Activated CD4-positive, alpha-beta T cell treated with anti-CD3 and anti-CD28 coated beads, Interleukin-2, Interleukin-4, amounts not matched to agents 100 ng/mL and 50 ng/mL, durations not matched to agents 16 hours and 8 hours (primary cell): ENCODE results near the gene POU1F1.
"Not testable (repeated sequence)": the region's sequence is repeated elsewhere in the genome, so short reads cannot be mapped to it uniquely, and the experiment has no call there.

Experiments used
- DNase-seq: peaks from one replicate; pipeline ENCODE4 v3.0.0-alpha.2; 2020; ENCODE audit warnings: low spot score

The POU1F1 gene

DNA sequence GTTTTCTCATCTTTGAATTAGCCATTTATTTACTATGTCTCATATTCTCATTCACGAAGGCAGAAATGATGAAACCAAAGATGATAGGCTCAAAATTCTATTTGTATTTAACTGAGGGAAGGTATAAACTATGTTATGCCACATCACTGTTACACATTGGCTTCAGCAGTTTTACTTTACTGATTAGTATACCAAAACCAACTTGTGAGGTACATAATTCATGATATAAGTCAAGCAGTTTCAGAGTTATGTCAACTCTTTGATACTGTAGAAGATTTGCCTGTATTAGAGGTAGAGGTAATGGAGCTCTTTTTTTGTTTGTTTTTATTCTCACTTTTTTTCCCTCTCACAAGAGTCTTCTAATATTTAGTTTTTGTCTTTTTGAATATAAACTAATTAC is 26.4 kb downstream of the POU1F1 start:
- DNase-seq, result no peak

GRCh38 chr3:87248831-87249230 is 27.6 kb downstream of the POU1F1 start:
- DNase-seq, result no peak

DNA sequence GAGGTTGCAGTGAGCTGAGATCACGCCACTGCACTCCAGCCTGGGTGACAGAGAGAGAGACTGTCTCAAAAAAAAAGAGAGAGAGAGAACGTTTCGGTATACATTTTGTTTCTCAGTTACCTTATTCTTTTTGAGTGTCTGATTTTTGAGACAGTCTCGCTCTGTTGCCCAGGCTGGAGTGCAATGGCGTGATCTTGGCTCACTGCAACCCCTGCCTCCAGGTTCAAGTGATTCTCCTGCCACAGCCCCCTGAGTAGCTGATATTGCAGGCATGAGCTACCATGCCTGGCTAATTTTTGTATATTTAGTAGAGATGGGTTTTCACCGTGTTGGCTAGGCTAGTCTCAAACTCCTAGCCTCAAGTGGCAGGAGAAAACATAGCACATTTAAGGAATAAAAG is 28.2 kb downstream of the POU1F1 start:
- not testable (repeated sequence) for DNase-seq

- DNase-seq, result no peak
Observed at GRCh38 chr3:87247430-87247773, 29.0 kb downstream of the POU1F1 start.

- DNase-seq, result no peak
Observed at GRCh38 chr3:87246662-87247429, 29.5 kb downstream of the POU1F1 start.

GRCh38 chr3:87236093-87236492 is 40.3 kb downstream of the POU1F1 start:
- DNase-seq, result no peak

DNA sequence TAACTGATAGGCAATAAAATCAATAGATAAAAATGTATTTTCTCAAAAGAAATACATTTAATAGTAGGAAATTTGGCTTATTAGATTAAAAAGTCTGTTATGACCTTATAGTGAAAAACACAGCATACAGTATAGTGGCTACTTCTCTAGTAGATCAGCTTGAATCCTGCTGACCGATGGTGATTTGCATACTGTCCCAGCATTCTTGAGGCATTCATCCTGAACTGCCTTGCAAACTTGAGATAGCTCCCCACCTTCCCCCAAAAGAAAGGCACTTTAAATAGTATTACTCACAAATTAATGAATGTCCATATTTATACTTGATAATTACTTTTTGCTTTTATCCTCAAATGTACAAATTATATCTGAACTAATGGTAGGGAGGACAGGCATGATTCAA is 42.6 kb downstream of the POU1F1 start:
- no peak for DNase-seq

DNA sequence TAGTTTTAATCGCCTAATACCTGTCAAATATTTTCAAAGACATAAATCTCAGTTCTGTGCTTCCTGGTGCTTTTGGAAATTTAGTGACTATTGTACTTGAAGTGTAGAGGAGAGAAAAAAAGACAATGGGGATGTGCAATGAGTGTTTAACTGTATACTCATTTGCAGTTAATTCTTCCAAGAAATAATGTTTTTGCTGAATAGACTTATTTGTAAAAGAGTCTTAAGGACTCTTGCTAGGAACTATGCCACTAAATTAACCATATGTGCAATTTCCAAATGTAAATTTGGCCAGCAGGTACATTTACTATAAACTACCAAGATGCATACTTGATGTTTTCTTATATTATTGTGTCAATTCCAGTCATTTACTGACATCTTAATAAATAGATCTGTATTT is 47.3 kb downstream of the POU1F1 start:
- no peak for DNase-seq

DNA sequence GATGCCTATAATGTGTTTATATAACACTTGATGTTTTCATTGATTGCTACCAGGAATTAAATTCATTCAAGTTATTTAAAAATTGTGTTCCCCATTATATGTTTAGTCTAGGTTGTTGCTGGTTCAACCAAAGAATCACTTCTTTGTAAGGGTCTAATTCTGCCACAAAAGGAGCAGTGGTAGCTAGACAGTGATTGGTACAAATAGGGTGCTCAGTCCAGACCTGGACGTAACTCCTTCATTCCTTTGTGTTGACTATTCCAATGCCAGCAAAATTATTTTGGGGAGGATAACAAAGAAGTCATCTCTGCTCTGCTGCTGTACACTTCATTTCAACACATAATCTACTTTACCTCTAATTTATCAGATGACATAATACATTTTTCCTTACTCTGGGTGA is 48.1 kb downstream of the POU1F1 start:
- no peak for DNase-seq

- no peak for DNase-seq
Observed at GRCh38 chr3:87227835-87228144, 48.6 kb downstream of the POU1F1 start.

GRCh38 chr3:87227104-87227834 is 49.1 kb downstream of the POU1F1 start, which contains the start of gene CHMP2B:
Gene CHMP2B, plus strand, starts transcription at chr3:87227309. Its CDS starts 214 bp downstream, at chr3:87227523.
- DNase-seq, result peak; percentile 89

GRCh38 chr3:87225659-87226058 is 50.7 kb downstream of the POU1F1 start:
- DNase-seq, result no peak

- DNase-seq, result no peak
Observed at GRCh38 chr3:87219611-87220010, 56.8 kb downstream of the POU1F1 start.

DNA sequence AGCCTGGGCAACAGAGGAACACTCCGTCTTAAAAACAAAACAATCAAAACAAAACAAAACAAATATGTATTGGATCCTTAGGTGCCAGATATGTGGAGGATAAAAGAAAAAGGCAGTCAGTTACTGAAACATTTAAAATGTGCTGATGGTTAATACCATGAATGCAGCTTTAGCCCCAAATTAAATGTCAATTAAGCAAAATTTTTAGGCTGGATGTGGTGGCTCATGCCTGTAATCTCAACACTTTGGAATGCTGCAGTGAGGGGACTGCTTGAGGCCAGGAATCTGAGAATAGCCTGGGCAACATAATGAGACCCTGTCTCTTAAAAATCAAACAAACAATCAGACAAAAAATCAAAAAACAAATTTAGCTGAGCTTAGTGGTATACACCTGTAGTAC is 57.8 kb downstream of the POU1F1 start:
- DNase-seq, result no peak
